Body of pancreas (tissue), 4 donors: Measurements from ENCODE around the gene LOX.

ENCODE experiments used
- POLR2A ChIP-seq, 3 donors: fragments of 450-650 bp; IDR thresholded peaks; one replicate each; pipeline ENCODE4 v1.6.1; 2016; ENCODE audit warnings: antibody characterized with exemption in 3 of 3, mild to moderate bottlenecking in 2 of 3
- TF ChIP-seq, protein P1 (sequence below), 7 experiments: fragments of 450-650 bp in 4 of 7; fragments of 200-600 bp in 3 of 7; sonication (generic) in 3 of 7; IDR thresholded peaks; one replicate each; pipeline ENCODE4 v1.5.1; 2016 to 2019; ENCODE audit warnings: antibody characterized with exemption in 7 of 7

DNA sequence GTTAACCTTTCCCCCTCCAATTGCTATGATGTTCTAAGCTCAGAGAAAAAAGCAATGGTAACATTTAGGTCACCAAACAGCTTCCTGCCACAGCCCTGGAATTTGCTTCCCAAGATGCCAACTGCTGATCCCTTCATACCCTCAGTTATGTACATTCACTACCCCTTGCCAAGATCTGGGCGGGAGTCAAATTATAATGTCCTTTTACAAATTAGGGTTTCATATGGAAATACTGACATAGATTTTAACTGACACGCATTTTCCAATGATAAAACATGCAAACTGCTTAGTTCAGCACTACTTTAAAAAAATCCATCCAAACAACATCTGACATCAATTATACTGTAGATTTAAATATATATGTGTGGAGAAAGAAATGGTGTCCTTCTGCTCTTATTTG is 5.0 kb downstream of the LOX start:
- TF ChIP-seq POLR2A (IDR thresholded peaks at IDR 0.05), result no peak
- TF ChIP-seq, protein P1, sequence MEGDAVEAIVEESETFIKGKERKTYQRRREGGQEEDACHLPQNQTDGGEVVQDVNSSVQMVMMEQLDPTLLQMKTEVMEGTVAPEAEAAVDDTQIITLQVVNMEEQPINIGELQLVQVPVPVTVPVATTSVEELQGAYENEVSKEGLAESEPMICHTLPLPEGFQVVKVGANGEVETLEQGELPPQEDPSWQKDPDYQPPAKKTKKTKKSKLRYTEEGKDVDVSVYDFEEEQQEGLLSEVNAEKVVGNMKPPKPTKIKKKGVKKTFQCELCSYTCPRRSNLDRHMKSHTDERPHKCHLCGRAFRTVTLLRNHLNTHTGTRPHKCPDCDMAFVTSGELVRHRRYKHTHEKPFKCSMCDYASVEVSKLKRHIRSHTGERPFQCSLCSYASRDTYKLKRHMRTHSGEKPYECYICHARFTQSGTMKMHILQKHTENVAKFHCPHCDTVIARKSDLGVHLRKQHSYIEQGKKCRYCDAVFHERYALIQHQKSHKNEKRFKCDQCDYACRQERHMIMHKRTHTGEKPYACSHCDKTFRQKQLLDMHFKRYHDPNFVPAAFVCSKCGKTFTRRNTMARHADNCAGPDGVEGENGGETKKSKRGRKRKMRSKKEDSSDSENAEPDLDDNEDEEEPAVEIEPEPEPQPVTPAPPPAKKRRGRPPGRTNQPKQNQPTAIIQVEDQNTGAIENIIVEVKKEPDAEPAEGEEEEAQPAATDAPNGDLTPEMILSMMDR (IDR thresholded peaks at IDR 0.05), result no peak
